ENCODE results near the gene PALM.

- no peak for TF ChIP-seq POLR2A (IDR thresholded peaks at IDR 0.05; ENCODE audit: low read length)
- TF ChIP-seq GATA1 (IDR thresholded peaks at IDR 0.05; ENCODE audit: low read depth, low read length), result no peak
Measured at GRCh38 chr19:682678-683320, 25.9 kb upstream of the PALM start.
